Measurements from ENCODE around the gene KLRC3.

DNA sequence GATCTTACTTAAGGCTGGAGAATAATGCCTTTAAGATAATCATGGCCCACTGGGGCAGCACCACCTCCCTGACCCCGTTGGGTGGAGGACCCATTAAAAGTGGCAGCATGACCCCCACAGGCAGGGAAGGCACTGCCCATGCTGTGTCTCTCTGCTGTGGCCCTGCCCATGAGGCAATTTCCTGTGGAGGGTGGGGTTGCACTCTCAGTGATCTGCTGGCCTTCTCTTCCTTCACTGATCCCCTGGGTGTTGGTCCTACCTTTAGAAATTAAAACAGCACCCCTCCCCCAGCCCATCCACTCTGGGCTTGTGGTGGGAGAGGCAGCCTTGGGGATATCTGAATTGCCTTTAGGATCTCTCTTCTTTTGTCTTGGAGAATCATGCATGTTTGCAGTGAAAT is 47.8 kb downstream of the KLRC3 start:
- TF ChIP-seq EP300 (IDR thresholded peaks at IDR 0.05) (no peak), POLR2A (IDR thresholded peaks at IDR 0.05; ENCODE audit: low read depth) (no peak)
- TF ChIP-seq, protein P1, sequence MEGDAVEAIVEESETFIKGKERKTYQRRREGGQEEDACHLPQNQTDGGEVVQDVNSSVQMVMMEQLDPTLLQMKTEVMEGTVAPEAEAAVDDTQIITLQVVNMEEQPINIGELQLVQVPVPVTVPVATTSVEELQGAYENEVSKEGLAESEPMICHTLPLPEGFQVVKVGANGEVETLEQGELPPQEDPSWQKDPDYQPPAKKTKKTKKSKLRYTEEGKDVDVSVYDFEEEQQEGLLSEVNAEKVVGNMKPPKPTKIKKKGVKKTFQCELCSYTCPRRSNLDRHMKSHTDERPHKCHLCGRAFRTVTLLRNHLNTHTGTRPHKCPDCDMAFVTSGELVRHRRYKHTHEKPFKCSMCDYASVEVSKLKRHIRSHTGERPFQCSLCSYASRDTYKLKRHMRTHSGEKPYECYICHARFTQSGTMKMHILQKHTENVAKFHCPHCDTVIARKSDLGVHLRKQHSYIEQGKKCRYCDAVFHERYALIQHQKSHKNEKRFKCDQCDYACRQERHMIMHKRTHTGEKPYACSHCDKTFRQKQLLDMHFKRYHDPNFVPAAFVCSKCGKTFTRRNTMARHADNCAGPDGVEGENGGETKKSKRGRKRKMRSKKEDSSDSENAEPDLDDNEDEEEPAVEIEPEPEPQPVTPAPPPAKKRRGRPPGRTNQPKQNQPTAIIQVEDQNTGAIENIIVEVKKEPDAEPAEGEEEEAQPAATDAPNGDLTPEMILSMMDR (IDR thresholded peaks at IDR 0.05): no peak
